GM19452 (cell line): ENCODE results near the gene NAP1L4.

Experiments used
- ATAC-seq: cut with Tn5 transposase; IDR thresholded peaks from one replicate; pipeline ENCODE4 v1.9.1; 2021; ENCODE audit not compliant: unreplicated experiment

Gene NAP1L4

GRCh38 chr11:3010521-3011275 is 18.6 kb upstream of the NAP1L4 start:
- ATAC-seq, result no peak

GRCh38 chr11:3010004-3010403 is 17.9 kb upstream of the NAP1L4 start:
- ATAC-seq, result no peak

GRCh38 chr11:3009481-3009880 is 17.4 kb upstream of the NAP1L4 start:
- no peak for ATAC-seq

GRCh38 chr11:3008746-3009336 is 16.7 kb upstream of the NAP1L4 start:
- no peak for ATAC-seq

GRCh38 chr11:3007404-3008010 is 15.4 kb upstream of the NAP1L4 start:
- ATAC-seq, result no peak

GRCh38 chr11:3006505-3007260 is 14.6 kb upstream of the NAP1L4 start:
- no peak for ATAC-seq

- no peak for ATAC-seq
Measured at GRCh38 chr11:3004481-3004880, 12.4 kb upstream of the NAP1L4 start.

- no peak for ATAC-seq
Measured at GRCh38 chr11:3003396-3004231, 11.5 kb upstream of the NAP1L4 start.

- ATAC-seq, result no peak
Measured at GRCh38 chr11:3002871-3003270, 10.7 kb upstream of the NAP1L4 start.

- ATAC-seq, result no peak
Measured at GRCh38 chr11:3002351-3002861, 10.3 kb upstream of the NAP1L4 start.

GRCh38 chr11:3001496-3001895 is 9.4 kb upstream of the NAP1L4 start:
- no peak for ATAC-seq

GRCh38 chr11:3000032-3000961 is 8.2 kb upstream of the NAP1L4 start:
- no peak for ATAC-seq

GRCh38 chr11:2999464-2999998 is 7.4 kb upstream of the NAP1L4 start:
- no peak for ATAC-seq

GRCh38 chr11:2998073-2998850 is 6.1 kb upstream of the NAP1L4 start:
- ATAC-seq, result no peak

- ATAC-seq, result no peak
Measured at GRCh38 chr11:2997406-2997805, 5.3 kb upstream of the NAP1L4 start.

GRCh38 chr11:2996976-2997375 is 4.8 kb upstream of the NAP1L4 start:
- ATAC-seq, result no peak

- no peak for ATAC-seq
Measured at GRCh38 chr11:2995893-2996554, 3.9 kb upstream of the NAP1L4 start.

- no peak for ATAC-seq
Measured at GRCh38 chr11:2995031-2995561, 3.0 kb upstream of the NAP1L4 start.
